Fibroblast of lung (primary cell): ENCODE measurements around the gene ALS2CL.

Source experiments
- EZH2 ChIP-seq: IDR thresholded peaks from 2 replicates; pipeline ENCODE4 v1.5.1; 2012; ENCODE audit warnings: low read length, control low read depth, mild to moderate bottlenecking; ENCODE audit errors: missing control alignments
- TF ChIP-seq, protein P1 (sequence below), 2 donors: IDR thresholded peaks in 1 of 2; conservative IDR thresholded peaks in 1 of 2; 1 replicate in 1 of 2; 2 replicates in 1 of 2; pipeline ENCODE4 v1.5.1; 2011 to 2012; ENCODE audit warnings: low read length in 2 of 2, control low read depth in 1 of 2, inconsistent platforms in 1 of 2, low read depth in 1 of 2, mild to moderate bottlenecking in 1 of 2

DNA sequence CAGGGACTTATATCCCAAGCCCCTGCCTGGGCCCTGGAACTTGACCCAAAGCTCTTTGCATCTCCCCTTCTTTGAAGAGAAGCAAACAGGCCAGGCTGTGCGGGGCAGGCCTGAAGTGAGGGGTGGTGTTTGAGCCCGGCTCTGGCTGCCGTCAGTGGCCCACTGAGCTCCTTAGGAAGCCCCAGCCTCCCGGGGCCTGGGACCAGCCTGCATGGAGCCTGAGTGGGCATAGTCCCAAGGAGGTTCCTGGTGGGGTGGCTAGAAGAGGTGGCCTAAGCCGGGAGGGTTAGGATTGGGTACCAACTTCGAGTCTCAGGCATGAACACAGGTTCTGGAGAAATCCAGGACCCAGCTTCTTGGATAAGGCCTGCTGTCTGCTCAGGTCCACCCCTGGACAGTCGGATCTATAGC, 14.1 kb upstream of the ALS2CL start:
- TF ChIP-seq, protein P1, sequence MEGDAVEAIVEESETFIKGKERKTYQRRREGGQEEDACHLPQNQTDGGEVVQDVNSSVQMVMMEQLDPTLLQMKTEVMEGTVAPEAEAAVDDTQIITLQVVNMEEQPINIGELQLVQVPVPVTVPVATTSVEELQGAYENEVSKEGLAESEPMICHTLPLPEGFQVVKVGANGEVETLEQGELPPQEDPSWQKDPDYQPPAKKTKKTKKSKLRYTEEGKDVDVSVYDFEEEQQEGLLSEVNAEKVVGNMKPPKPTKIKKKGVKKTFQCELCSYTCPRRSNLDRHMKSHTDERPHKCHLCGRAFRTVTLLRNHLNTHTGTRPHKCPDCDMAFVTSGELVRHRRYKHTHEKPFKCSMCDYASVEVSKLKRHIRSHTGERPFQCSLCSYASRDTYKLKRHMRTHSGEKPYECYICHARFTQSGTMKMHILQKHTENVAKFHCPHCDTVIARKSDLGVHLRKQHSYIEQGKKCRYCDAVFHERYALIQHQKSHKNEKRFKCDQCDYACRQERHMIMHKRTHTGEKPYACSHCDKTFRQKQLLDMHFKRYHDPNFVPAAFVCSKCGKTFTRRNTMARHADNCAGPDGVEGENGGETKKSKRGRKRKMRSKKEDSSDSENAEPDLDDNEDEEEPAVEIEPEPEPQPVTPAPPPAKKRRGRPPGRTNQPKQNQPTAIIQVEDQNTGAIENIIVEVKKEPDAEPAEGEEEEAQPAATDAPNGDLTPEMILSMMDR (conservative IDR thresholded peaks at IDR 0.05 in 1 of 2, IDR thresholded peaks at IDR 0.05 in 1 of 2; ENCODE audit: low read depth in 1 of 2, low read length in 2 of 2): no peak
- no peak for TF ChIP-seq EZH2
